ENCODE data around the gene RAP1GAP. TPM values are rescaled to one million over a fixed set of nuclear protein-coding genes. Genes with fewer than 3 reads are reported as not detected.

The RAP1GAP gene
- polyA plus RNA-seq, 3 donors, result 0.04 TPM; not detected in 2

- Histone ChIP-seq H3K36me3 (replicated peaks in 1 of 2; ENCODE audit: control insufficient read depth in 1 of 2, insufficient read depth in 2 of 2, low read length in 2 of 2) (no peaks in the 10 kb centered on the region), H3K9me3 (replicated peaks in 1 of 2; ENCODE audit: control insufficient read depth in 1 of 2, insufficient read depth in 1 of 2, low read length in 2 of 2) (no peaks in the 10 kb centered on the region), H3K4me3 (replicated peaks in 1 of 3; ENCODE audit: low read depth in 2 of 3, low read length in 3 of 3) (no peak overlapping the region), H3K4me2 (replicated peaks; ENCODE audit: extremely low read depth, low read length, poor library complexity, severe bottlenecking) (no peak overlapping the region), H3K27me3 (ENCODE audit: control insufficient read depth in 2 of 2, insufficient read depth in 2 of 2, low read length in 2 of 2) (peaks cover 0 to 6% of the 10 kb centered on the region in 2 donors), H3K27ac (ENCODE audit: low read depth in 1 of 2, low read length in 2 of 2) (no peak overlapping the region), H3K4me1 (ENCODE audit: control insufficient read depth in 1 of 2, insufficient read depth in 2 of 2, low read length in 2 of 2) (no peaks in the 10 kb centered on the region), H2AFZ (ENCODE audit: insufficient read depth, low read depth, low read length, poor library complexity, severe bottlenecking) (no peak overlapping the region), H4K20me1 (ENCODE audit: insufficient read depth, low read length) (no peaks in the 10 kb centered on the region), H3K9ac (ENCODE audit: insufficient read depth, low read length, poor library complexity, severe bottlenecking) (no peak overlapping the region), H3K79me2 (ENCODE audit: insufficient read depth, low read length) (no peaks in the 10 kb centered on the region)
- intact Hi-C loops (cut with micrococcal nuclease), result no loop called here
- H3K4me3 Mint-ChIP-seq, result peak overlapping the region in 1 of 2 donors; percentile 30
- no peak for TF ChIP-seq CTCF (IDR thresholded peaks at IDR 0.05)
- 94% methylated on average over 7 of the region's 10 CpGs for WGBS (ENCODE audit: insufficient coverage)
- H3K27me3 Mint-ChIP-seq (ENCODE audit: low read depth in 3 of 3), result peaks cover 13 to 15% (median 14%) of the 10 kb centered on the region in 3 donors
- H3K9me3 Mint-ChIP-seq, result peaks cover 0 to 2% (median 0%) of the 10 kb centered on the region in 7 donors
- no peaks in the 10 kb centered on the region for H3K36me3 Mint-ChIP-seq
- H3K27ac Mint-ChIP-seq, result no peak overlapping the region
- no peak for DNase-seq
- H3K4me1 Mint-ChIP-seq, result no peaks in the 10 kb centered on the region
These were observed 24.8 kb downstream of the RAP1GAP start for GRCh38 chr1:21644348-21644747.

- no peaks in the 10 kb centered on the region for H3K36me3 Mint-ChIP-seq
These were observed 25.5 kb downstream of the RAP1GAP start for GRCh38 chr1:21643624-21644023.

More at GRCh38 chr1:21643624-21644023, 25.5 kb downstream of the RAP1GAP start:
- H3K9ac ChIP-seq (ENCODE audit: insufficient read depth, low read length, poor library complexity, severe bottlenecking), result no peak overlapping the region
- no peak overlapping the region for H3K4me2 ChIP-seq (replicated peaks; ENCODE audit: extremely low read depth, low read length, poor library complexity, severe bottlenecking)
- no peak for DNase-seq
- Mint-ChIP-seq H3K4me1 (no peaks in the 10 kb centered on the region), H3K4me3 (no peak overlapping the region), H3K27ac (no peak overlapping the region), H3K27me3 (ENCODE audit: low read depth in 3 of 3) (peaks cover 10 to 15% (median 11%) of the 10 kb centered on the region in 3 donors), H3K9me3 (peaks cover 0 to 2% (median 0%) of the 10 kb centered on the region in 7 donors)
- H3K9me3 ChIP-seq (replicated peaks in 1 of 2; ENCODE audit: control insufficient read depth in 1 of 2, insufficient read depth in 1 of 2, low read length in 2 of 2), result no peaks in the 10 kb centered on the region
- intact Hi-C loops (cut with micrococcal nuclease), result no loop called here
- peaks cover 0 to under 1% of the 10 kb centered on the region in 2 donors for H3K27me3 ChIP-seq (ENCODE audit: control insufficient read depth in 2 of 2, insufficient read depth in 2 of 2, low read length in 2 of 2)
- H3K79me2 ChIP-seq (ENCODE audit: insufficient read depth, low read length), result no peaks in the 10 kb centered on the region
- no peak for TF ChIP-seq CTCF (IDR thresholded peaks at IDR 0.05)
- no peaks in the 10 kb centered on the region for H3K4me1 ChIP-seq (ENCODE audit: control insufficient read depth in 1 of 2, insufficient read depth in 2 of 2, low read length in 2 of 2)
- no peak overlapping the region for H2AFZ ChIP-seq (ENCODE audit: insufficient read depth, low read depth, low read length, poor library complexity, severe bottlenecking)
- H3K27ac ChIP-seq (ENCODE audit: low read depth in 1 of 2, low read length in 2 of 2), result no peak overlapping the region
- no peaks in the 10 kb centered on the region for H4K20me1 ChIP-seq (ENCODE audit: insufficient read depth, low read length)
- WGBS (ENCODE audit: insufficient coverage), result no CpG with 5 or more reads among the region's 5 CpGs
- no peaks in the 10 kb centered on the region for H3K36me3 ChIP-seq (replicated peaks in 1 of 2; ENCODE audit: control insufficient read depth in 1 of 2, insufficient read depth in 2 of 2, low read length in 2 of 2)
- no peak overlapping the region for H3K4me3 ChIP-seq (replicated peaks in 1 of 3; ENCODE audit: low read depth in 2 of 3, low read length in 3 of 3)
